Motor neuron (in vitro differentiated cells): Measurements from ENCODE around the gene BCL7A. TPM values are rescaled to one million over a fixed set of nuclear protein-coding genes. Genes with fewer than 3 reads are reported as not detected.
A peak's percentile ranks its signal among the peaks of the same experiment; 100 is the strongest.

Experiments used
- ATAC-seq, 8 experiments: fragments of 200-7000 bp; cut with Tn5 transposase; replicated peaks in 6 of 8; 2 replicates each; pipeline ENCODE4 v1.8.0; 2021; ENCODE audit warnings: mild to moderate bottlenecking in 8 of 8, moderate library complexity in 8 of 8
- H3K27ac ChIP-seq, 2 donors: fragments of 250-450 bp; sonication (Bioruptor Pico); 2 replicates each; pipeline ENCODE4 v1.9.0; 2021; ENCODE audit warnings: antibody characterized with exemption in 2 of 2, mild to moderate bottlenecking in 2 of 2, moderate library complexity in 1 of 2
- H3K4me1 ChIP-seq, 2 donors: fragments of 250-450 bp; sonication (Bioruptor Pico); replicated peaks in 1 of 2; 2 replicates each; pipeline ENCODE4 v1.6.1; 2021; ENCODE audit warnings: antibody characterized with exemption in 2 of 2, mild to moderate bottlenecking in 2 of 2, moderate library complexity in 1 of 2
- H3K4me3 ChIP-seq, 5 donors: fragments of 250-450 bp; sonication (Bioruptor Pico); 2 replicates each; pipeline ENCODE4 v1.9.0; 2021; ENCODE audit warnings: antibody characterized with exemption in 5 of 5, mild to moderate bottlenecking in 5 of 5, moderate library complexity in 4 of 5
- WGBS, 10 experiments: fragments of 450-650 bp; shearing (Covaris generic); methylation state at CpG; one replicate each; pipeline ENCODE4 v1.0.0; 2022; 5-methylcytosine and 5-hydroxymethylcytosine counted together
- in situ Hi-C, 9 experiments: fragments of 400-800 bp; cut with MboI; loops; one replicate each; pipeline ENCODE4 v1.15.0; 2021; ENCODE audit warnings: low sequenced_read_pairs in 9 of 9, low pct_unique_long_range_greater_than_20kb in 2 of 9; ENCODE audit not compliant: unreplicated experiment in 9 of 9
- total RNA-seq, 8 experiments: library from RNA; unstranded; fragments of 300-600 nt; gene quantifications; 2 replicates each; pipeline versions ENCODE4 v1.2.3 to v1.2.4, GENCODE V29; 2022

BCL7A gene
- total RNA-seq, 8 experiments from 2014 or later, result 1.2 to 68.2 (median 28.2) TPM

- WGBS, 10 experiments, result 0 to 10% (median 2%) methylated on average over 2 to 18 of the region's 43 CpGs; no CpG with 5 or more reads in 5 of the 10 experiments
- peak overlapping the region; percentile 54 to 79 (median 67) for H3K4me3 ChIP-seq
- peaks cover 17 to 21% of the 10 kb centered on the region in 2 donors for H3K4me1 ChIP-seq
- in situ Hi-C loops, result no loop called here
- peak; percentile 13 to 54 (median 42) for ATAC-seq
- peak overlapping the region; percentile 79 to 81 for H3K27ac ChIP-seq
Observed at GRCh38 chr12:122023339-122024131, 1.9 kb downstream of the BCL7A start.

GRCh38 chr12:122024132-122024785 lies 2.6 kb downstream of the BCL7A start:
- in situ Hi-C loops, result no loop called here
- no peak for ATAC-seq
- Histone ChIP-seq H3K4me1 (peaks cover 17 to 23% of the 10 kb centered on the region in 2 donors), H3K4me3 (peak overlapping the region; percentile 54 to 79 (median 67)), H3K27ac (peak overlapping the region; percentile 79 to 81)
- WGBS, 10 experiments, result 46 to 100% (median 72%) methylated on average over 1 to 10 of the region's 16 CpGs; no CpG with 5 or more reads in 4 of the 10 experiments

GRCh38 chr12:122026706-122027333 lies 5.1 kb downstream of the BCL7A start:
- ATAC-seq, result no peak
- Histone ChIP-seq H3K4me3 (no peak overlapping the region), H3K27ac (no peak overlapping the region), H3K4me1 (peaks cover 18 to 22% of the 10 kb centered on the region in 2 donors)
- 80 to 100% (median 100%) methylated on average over 1 of the region's 7 CpGs; no CpG with 5 or more reads in 5 of the 10 experiments for WGBS, 10 experiments
- in situ Hi-C loops, result no loop called here

GRCh38 chr12:122028165-122028904 lies 6.7 kb downstream of the BCL7A start:
- peaks cover 22 to 26% of the 10 kb centered on the region in 2 donors for H3K4me1 ChIP-seq
- peak in 1 of 8 experiments; percentile 72 for ATAC-seq
- H3K27ac ChIP-seq, result no peak overlapping the region
- H3K4me3 ChIP-seq, result no peak overlapping the region
- in situ Hi-C loops, result no loop called here
- WGBS, 10 experiments, result 20 to 80% (median 60%) methylated on average over 1 to 7 of the region's 12 CpGs; no CpG with 5 or more reads in 3 of the 10 experiments

- 0 to 100% (median 93%) methylated on average over 1 to 12 of the region's 23 CpGs; no CpG with 5 or more reads in 3 of the 10 experiments for WGBS, 10 experiments
- in situ Hi-C loops, result no loop called here
- Histone ChIP-seq H3K4me3 (no peak overlapping the region), H3K4me1 (peaks cover 20 to 26% of the 10 kb centered on the region in 2 donors), H3K27ac (no peak overlapping the region)
- ATAC-seq, result no peak
Observed at GRCh38 chr12:122028905-122029560, 7.3 kb downstream of the BCL7A start.

GRCh38 chr12:122029620-122030423 lies 8.1 kb downstream of the BCL7A start:
- ATAC-seq, result peak in 2 of 8 experiments; percentile 20 to 78
- Histone ChIP-seq H3K27ac (no peak overlapping the region), H3K4me3 (no peak overlapping the region), H3K4me1 (peaks cover 16 to 21% of the 10 kb centered on the region in 2 donors)
- in situ Hi-C loops, result no loop called here
- 80 to 100% (median 86%) methylated on average over 1 to 6 of the region's 28 CpGs; no CpG with 5 or more reads in 6 of the 10 experiments for WGBS, 10 experiments

- in situ Hi-C loops, result no loop called here
- Histone ChIP-seq H3K4me1 (peaks cover 16 to 21% of the 10 kb centered on the region in 2 donors), H3K4me3 (no peak overlapping the region), H3K27ac (no peak overlapping the region)
- WGBS, 10 experiments, result 60 to 90% methylated on average over 1 to 5 of the region's 13 CpGs; no CpG with 5 or more reads in 8 of the 10 experiments
- ATAC-seq, result peak in 1 of 8 experiments; percentile 65
Observed at GRCh38 chr12:122030424-122031035, 8.8 kb downstream of the BCL7A start.

- WGBS, 10 experiments, result 20 to 100% (median 70%) methylated on average over 1 to 7 of the region's 21 CpGs; no CpG with 5 or more reads in 4 of the 10 experiments
- in situ Hi-C loops, result no loop called here
- no peak overlapping the region for H3K27ac ChIP-seq
- H3K4me1 ChIP-seq, result peaks cover 16 to 21% of the 10 kb centered on the region in 2 donors
- H3K4me3 ChIP-seq, result no peak overlapping the region
- peak in 6 of 8 experiments; percentile 42 to 89 (median 57) for ATAC-seq
Observed at GRCh38 chr12:122031342-122032216, 9.9 kb downstream of the BCL7A start.

GRCh38 chr12:122032580-122032979 lies 10.9 kb downstream of the BCL7A start:
- ATAC-seq, result peak in 1 of 8 experiments; percentile 41
- 70 to 100% (median 94%) methylated on average over 1 to 8 of the region's 11 CpGs; no CpG with 5 or more reads in 2 of the 10 experiments for WGBS, 10 experiments
- Histone ChIP-seq H3K4me1 (peaks cover 15 to 21% of the 10 kb centered on the region in 2 donors), H3K27ac (no peak overlapping the region), H3K4me3 (no peak overlapping the region)
- in situ Hi-C loops, result no loop called here

GRCh38 chr12:122035292-122035691 lies 13.6 kb downstream of the BCL7A start:
- no peak overlapping the region for H3K4me3 ChIP-seq
- no peak for ATAC-seq
- in situ Hi-C loops, result no loop called here
- no peak overlapping the region for H3K27ac ChIP-seq
- H3K4me1 ChIP-seq, result peaks cover 0 to 7% of the 10 kb centered on the region in 2 donors
- 67 to 100% (median 93%) methylated on average over 1 to 8 of the region's 8 CpGs; no CpG with 5 or more reads in 3 of the 10 experiments for WGBS, 10 experiments
